Hepatocyte (in vitro differentiated cells): ENCODE results near the gene TBPL1. TPM values are rescaled to one million over a fixed set of nuclear protein-coding genes. Genes with fewer than 3 reads are reported as not detected.

Source experiments
- DNase-seq: peaks from one replicate; pipeline ENCODE4 v3.0.0-alpha.2; 2016; ENCODE audit warnings: low spot score
- H2AFZ ChIP-seq: fragments of 200-600 bp; sonication (generic); 2 replicates; pipeline ENCODE4 v1.6.0; 2016; ENCODE audit warnings: antibody characterized with exemption, mild to moderate bottlenecking
- H3K27ac ChIP-seq: fragments of 200-600 bp; sonication (generic); 2 replicates; pipeline ENCODE4 v1.5.1; 2016; ENCODE audit warnings: mild to moderate bottlenecking
- H3K27me3 ChIP-seq: fragments of 200-600 bp; sonication (generic); 2 replicates; pipeline ENCODE4 v1.6.1; 2016
- H3K36me3 ChIP-seq: fragments of 200-600 bp; sonication (generic); replicated peaks from 2 replicates; pipeline ENCODE4 v1.5.1; 2016; ENCODE audit warnings: low read depth; ENCODE audit not compliant: insufficient read depth
- H3K4me1 ChIP-seq: fragments of 200-600 bp; sonication (generic); 2 replicates; pipeline ENCODE4 v1.5.1; 2016; ENCODE audit warnings: mild to moderate bottlenecking, moderate library complexity; ENCODE audit not compliant: insufficient read depth
- H3K4me2 ChIP-seq: fragments of 200-600 bp; sonication (generic); 2 replicates; pipeline ENCODE4 v1.6.0; 2016
- H3K4me3 ChIP-seq: fragments of 200-600 bp; sonication (generic); 2 replicates; pipeline ENCODE4 v1.5.1; 2016; ENCODE audit warnings: mild to moderate bottlenecking
- H3K79me2 ChIP-seq: fragments of 200-600 bp; sonication (generic); 2 replicates; pipeline ENCODE4 v1.6.0; 2017; ENCODE audit warnings: mild to moderate bottlenecking
- H3K9me2 ChIP-seq: fragments of 200-600 bp; sonication (generic); replicated peaks from 2 replicates; pipeline ENCODE4 v1.6.0; 2017; ENCODE audit warnings: mild to moderate bottlenecking; ENCODE audit not compliant: insufficient read depth
- H3K9me3 ChIP-seq: fragments of 200-600 bp; sonication (generic); 2 replicates; pipeline ENCODE4 v1.5.1; 2016; ENCODE audit warnings: low read depth, mild to moderate bottlenecking
- H4K20me1 ChIP-seq: fragments of 200-600 bp; sonication (generic); 2 replicates; pipeline ENCODE4 v1.6.0; 2016; ENCODE audit warnings: mild to moderate bottlenecking; ENCODE audit not compliant: insufficient read depth, poor library complexity, severe bottlenecking
- CTCF ChIP-seq: fragments of 200-600 bp; sonication (generic); IDR thresholded peaks from 2 replicates; pipeline ENCODE4 v1.5.1; 2016; ENCODE audit warnings: antibody characterized with exemption, mild to moderate bottlenecking; ENCODE audit not compliant: poor library complexity
- EZH2 ChIP-seq: fragments of 200-600 bp; sonication (generic); IDR thresholded peaks from 2 replicates; pipeline ENCODE4 v1.6.1; 2016; ENCODE audit warnings: antibody characterized with exemption, mild to moderate bottlenecking, borderline replicate concordance
- EZH2phosphoT487 ChIP-seq: fragments of 200-600 bp; sonication (generic); IDR thresholded peaks from one replicate; pipeline ENCODE4 v1.6.1; 2018; ENCODE audit warnings: antibody characterized with exemption, mild to moderate bottlenecking, low read depth, moderate library complexity; ENCODE audit not compliant: unreplicated experiment, severe bottlenecking
- WGBS: methylation state at CpG from one replicate; pipeline ENCODE4 v1.1.6; 2016; ENCODE audit warnings: low lambda C conversion rate; ENCODE audit errors: missing lambda C conversion rate; 5-methylcytosine and 5-hydroxymethylcytosine counted together
- polyA plus RNA-seq: library from polyadenylated mRNA; unstranded; fragments of >200 nt; fragmentation: Nextera tagmentation; extraction: Ambion mirVana; gene quantifications from 2 replicates; pipeline ENCODE4 v1.2.1, GENCODE V29; 2016
- total RNA-seq: library from RNA; depleted of rRNA; stranded (reverse); fragments of >200 nt; gene quantifications from 2 replicates; pipeline ENCODE4 v1.2.3, GENCODE V29; 2014

Gene TBPL1
- total and polyA plus RNA-seq, 2 experiments from 2014 or later, result 26.2 to 36.8 TPM

- H4K20me1 ChIP-seq, result no peaks in the 10 kb centered on the region
- no peak overlapping the region for H3K27ac ChIP-seq
- no peaks in the 10 kb centered on the region for H3K79me2 ChIP-seq
- no peak overlapping the region for H3K4me3 ChIP-seq
- H2AFZ ChIP-seq, result no peak overlapping the region
- H3K4me1 ChIP-seq, result peaks cover 10% of the 10 kb centered on the region
- no peaks in the 10 kb centered on the region for H3K9me3 ChIP-seq
- H3K27me3 ChIP-seq, result no peaks in the 10 kb centered on the region
- 98% methylated on average over 6 of the region's 6 CpGs for WGBS
- no peak for DNase-seq
- no peaks in the 10 kb centered on the region for H3K9me2 ChIP-seq
- no peak overlapping the region for H3K4me2 ChIP-seq
- no peaks in the 10 kb centered on the region for H3K36me3 ChIP-seq
- TF ChIP-seq EZH2phosphoT487 (no peak), CTCF (no peak), EZH2 (no peak)
Observed at GRCh38 chr6:133997267-133997666, 44.2 kb downstream of the TBPL1 start.

GRCh38 chr6:133999305-133999704, 46.3 kb downstream of the TBPL1 start:
- no peak overlapping the region for H3K4me2 ChIP-seq
- H3K9me3 ChIP-seq, result no peaks in the 10 kb centered on the region
- no peaks in the 10 kb centered on the region for H4K20me1 ChIP-seq
- H3K27ac ChIP-seq, result no peak overlapping the region
- TF ChIP-seq EZH2phosphoT487, result no peak
- no peak for TF ChIP-seq CTCF
- no peak for TF ChIP-seq EZH2
- H3K4me3 ChIP-seq, result no peak overlapping the region
- DNase-seq, result no peak
- H3K79me2 ChIP-seq, result no peaks in the 10 kb centered on the region
- peaks cover 10% of the 10 kb centered on the region for H3K4me1 ChIP-seq
- H3K9me2 ChIP-seq, result no peaks in the 10 kb centered on the region
- no peaks in the 10 kb centered on the region for H3K36me3 ChIP-seq
- no peaks in the 10 kb centered on the region for H3K27me3 ChIP-seq
- H2AFZ ChIP-seq, result no peak overlapping the region

- H3K27me3 ChIP-seq, result no peaks in the 10 kb centered on the region
- H3K36me3 ChIP-seq, result no peaks in the 10 kb centered on the region
- no peak overlapping the region for H3K27ac ChIP-seq
- H3K4me1 ChIP-seq, result peaks cover 2% of the 10 kb centered on the region
- H3K4me2 ChIP-seq, result no peak overlapping the region
- H3K4me3 ChIP-seq, result no peak overlapping the region
- WGBS, result 57% methylated on average over 3 of the region's 3 CpGs
- H3K79me2 ChIP-seq, result no peaks in the 10 kb centered on the region
- H2AFZ ChIP-seq, result no peak overlapping the region
- DNase-seq, result no peak
- H4K20me1 ChIP-seq, result no peaks in the 10 kb centered on the region
- no peak for TF ChIP-seq CTCF
- no peak for TF ChIP-seq EZH2phosphoT487
- TF ChIP-seq EZH2, result no peak
- no peaks in the 10 kb centered on the region for H3K9me2 ChIP-seq
- no peaks in the 10 kb centered on the region for H3K9me3 ChIP-seq
Observed at GRCh38 chr6:134000443-134000842, 47.4 kb downstream of the TBPL1 start.

- no peaks in the 10 kb centered on the region for H3K4me1 ChIP-seq
- H3K36me3 ChIP-seq, result no peaks in the 10 kb centered on the region
- H3K27me3 ChIP-seq, result no peaks in the 10 kb centered on the region
- H3K9me3 ChIP-seq, result no peaks in the 10 kb centered on the region
- no peak overlapping the region for H3K4me3 ChIP-seq
- WGBS, result 89% methylated on average over 5 of the region's 5 CpGs
- DNase-seq, result no peak
- no peak overlapping the region for H3K27ac ChIP-seq
- no peaks in the 10 kb centered on the region for H3K79me2 ChIP-seq
- no peaks in the 10 kb centered on the region for H4K20me1 ChIP-seq
- TF ChIP-seq EZH2phosphoT487 (no peak), EZH2 (no peak), CTCF (no peak)
- no peak overlapping the region for H3K4me2 ChIP-seq
- H3K9me2 ChIP-seq, result no peaks in the 10 kb centered on the region
- no peak overlapping the region for H2AFZ ChIP-seq
Observed at GRCh38 chr6:134002821-134003220, 49.8 kb downstream of the TBPL1 start.
